Cardiac septum (tissue), 1 donor: ENCODE measurements around the gene HBG1. TPM values are rescaled to one million over a fixed set of nuclear protein-coding genes. Genes with fewer than 3 reads are reported as not detected.

ENCODE experiments used
- DNase-seq: peaks from one replicate; pipeline ENCODE4 v3.0.0-alpha.2; 2020; ENCODE audit warnings: low spot score
- intact Hi-C: fragments of 100-400 bp; cut with DNase I; formaldehyde crosslinking; loops from one replicate; pipeline ENCODE4 v1.14.0; 2022
- total RNA-seq: library from RNA; stranded (reverse); fragmentation: NEBNext Ultra II Directional; extraction: Animal tissue kit (Norgen Biotek cat#: 25700); gene quantifications from one replicate; pipeline ENCODE4 v1.2.1, GENCODE V29; 2021
- donor health status: DM: no; HTN: no; CAD: no.

Gene HBG1
- total RNA-seq, 1 donor from 2014 or later = not detected

- intact Hi-C loops = no loop called here
- no peak for DNase-seq
Measured at GRCh38 chr11:5231111-5231510, 18.5 kb downstream of the HBG1 start.

- intact Hi-C loops = no loop called here
- no peak for DNase-seq
Measured at GRCh38 chr11:5230266-5230665, 19.4 kb downstream of the HBG1 start.

GRCh38 chr11:5229796-5230195 is 19.9 kb downstream of the HBG1 start:
- intact Hi-C loops = no loop called here

GRCh38 chr11:5229356-5229755 is 20.3 kb downstream of the HBG1 start:
- no peak for DNase-seq
- intact Hi-C loops = no loop called here

More at GRCh38 chr11:5229796-5230195, 19.9 kb downstream of the HBG1 start:
- no peak for DNase-seq

- intact Hi-C loops = no loop called here
Measured at GRCh38 chr11:5228124-5228523, 21.5 kb downstream of the HBG1 start.

GRCh38 chr11:5227681-5228080 is 22.0 kb downstream of the HBG1 start:
- DNase-seq = no peak
- intact Hi-C loops = no loop called here

More at GRCh38 chr11:5228124-5228523, 21.5 kb downstream of the HBG1 start:
- no peak for DNase-seq

GRCh38 chr11:5226732-5227310 is 22.8 kb downstream of the HBG1 start, which contains the start of gene HBB:
TSS of gene HBB (minus strand) at chr11:5227071. CDS start at chr11:5227021, 50 bp downstream.
- intact Hi-C loops = no loop called here
- DNase-seq = no peak

GRCh38 chr11:5225480-5225871 is 24.2 kb downstream of the HBG1 start:
- no peak for DNase-seq

GRCh38 chr11:5224538-5225479 is 24.8 kb downstream of the HBG1 start:
- intact Hi-C loops = no loop called here
- no peak for DNase-seq

More at GRCh38 chr11:5225480-5225871, 24.2 kb downstream of the HBG1 start:
- intact Hi-C loops = no loop called here

- DNase-seq = no peak
- intact Hi-C loops = no loop called here
Measured at GRCh38 chr11:5223686-5224085, 26.0 kb downstream of the HBG1 start.

GRCh38 chr11:5223146-5223545 is 26.5 kb downstream of the HBG1 start:
- intact Hi-C loops = no loop called here

GRCh38 chr11:5210376-5210885 is 39.2 kb downstream of the HBG1 start:
- DNase-seq = no peak
- intact Hi-C loops = no loop called here

More at GRCh38 chr11:5223146-5223545, 26.5 kb downstream of the HBG1 start:
- DNase-seq = no peak

GRCh38 chr11:5204787-5205186 is 44.9 kb downstream of the HBG1 start:
- no peak for DNase-seq
- intact Hi-C loops = loop anchor here (2.0 kb wide), 1 partner anchor 176 kb away; no protein-coding TSS in a partner anchor

- intact Hi-C loops = no loop called here
- no peak for DNase-seq
Measured at GRCh38 chr11:5203366-5203765, 46.3 kb downstream of the HBG1 start.

GRCh38 chr11:5200582-5200981 is 49.1 kb downstream of the HBG1 start, which contains the start of gene OR51V1:
TSS of gene OR51V1 (minus strand) at chr11:5200682. CDS start at chr11:5200682, 0 bp downstream.
- intact Hi-C loops = no loop called here
- no peak for DNase-seq

GRCh38 chr11:5198285-5198684 is 51.4 kb downstream of the HBG1 start:
- intact Hi-C loops = no loop called here
- no peak for DNase-seq
